Measurements from ENCODE around the gene SETDB1. TPM values are rescaled to one million over a fixed set of nuclear protein-coding genes. Genes with fewer than 3 reads are reported as not detected.

SETDB1 gene
- total and polyA plus RNA-seq, 2 experiments from 2014 or later, result 9.7 to 21.4 TPM

DNA sequence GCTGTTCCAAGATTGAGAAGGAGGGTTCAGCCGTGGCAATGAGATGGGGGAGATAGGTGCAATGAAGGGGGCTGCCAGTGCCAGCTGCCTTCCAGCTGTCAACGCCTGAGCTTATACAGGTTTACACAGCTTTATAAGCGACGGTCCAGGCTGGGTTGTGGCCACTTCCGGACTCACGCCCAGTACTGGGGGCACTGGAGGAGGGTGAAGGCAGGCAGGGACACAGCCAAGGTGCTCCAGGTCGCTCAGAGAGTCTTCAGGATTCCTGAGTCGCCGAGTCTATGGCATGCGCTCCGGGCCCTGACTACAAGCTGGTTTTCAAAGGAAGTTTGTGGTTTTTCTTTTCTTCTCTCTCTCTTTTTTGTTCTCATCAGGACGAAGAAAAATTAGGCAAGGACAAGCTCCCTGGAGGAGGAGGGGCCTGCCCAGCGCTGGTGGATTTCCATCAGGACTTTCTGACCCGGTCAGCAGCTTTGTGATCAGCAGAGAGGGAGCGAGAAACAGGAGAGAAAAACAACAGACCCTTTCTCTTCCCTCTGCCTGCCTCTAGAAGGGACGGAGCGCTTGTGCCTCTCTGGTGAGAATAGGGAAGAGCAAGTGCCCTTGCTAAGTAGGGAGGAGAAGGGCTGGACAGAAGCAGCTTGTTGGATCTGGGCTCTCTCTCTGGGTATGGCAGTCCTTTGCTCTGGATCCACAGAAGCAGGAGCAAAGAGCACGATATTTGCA lies 80.3 kb downstream of the SETDB1 start, which contains the start of gene MINDY1:
Gene MINDY1, minus strand, starts transcription at position 576 of the 726 bp plus-strand sequence. CDS start 4,285 bp downstream, outside the sequence.
- Histone ChIP-seq H3K9ac (peak within 1 kb of the TSS; percentile 93), H3K4me1 (ENCODE audit: insufficient read depth) (peaks cover 39% of the 10 kb centered on the region), H2AFZ (peak within 1 kb of the TSS; percentile 84)

DNA sequence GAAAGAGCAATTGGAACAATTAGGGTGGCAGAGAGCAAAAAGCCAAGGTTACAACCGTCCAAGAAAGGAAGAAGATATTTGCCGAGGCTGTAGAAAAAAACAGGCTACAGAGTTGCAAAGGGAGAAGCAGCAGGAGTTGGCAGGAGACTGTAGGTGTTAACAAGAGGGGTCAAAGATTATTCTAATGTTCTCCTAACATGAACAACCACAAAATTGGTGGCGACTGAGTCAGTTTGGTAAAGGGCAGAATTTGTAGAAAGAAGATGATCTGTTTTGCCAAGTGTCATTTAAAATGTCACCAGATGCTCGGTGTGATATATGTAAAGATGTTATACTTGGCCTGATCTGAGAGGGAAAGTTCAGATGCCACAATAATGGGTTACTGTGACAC lies 81.7 kb downstream of the SETDB1 start:
- Histone ChIP-seq H3F3A (ENCODE audit: insufficient read depth) (peaks cover 30% of the 10 kb centered on the region), H3K27ac (peak overlapping the region; percentile 94), H4K20me1 (ENCODE audit: insufficient read depth) (no peaks in the 10 kb centered on the region), H2AFZ (peak overlapping the region; percentile 71), H3K36me3 (ENCODE audit: low read depth) (no peaks in the 10 kb centered on the region), H3K9me2 (ENCODE audit: insufficient read depth) (no peaks in the 10 kb centered on the region), H3K27me3 (replicated peaks; ENCODE audit: insufficient read depth) (no peaks in the 10 kb centered on the region), H3K79me2 (ENCODE audit: insufficient read depth) (peaks cover 50% of the 10 kb centered on the region), H3K9me3 (ENCODE audit: low read depth) (no peaks in the 10 kb centered on the region), H3K4me1 (ENCODE audit: insufficient read depth) (peaks cover 39% of the 10 kb centered on the region), H3K4me2 (ENCODE audit: unreplicated experiment) (peak overlapping the region; percentile 71), H3K4me3 (peak overlapping the region; percentile 89), H3K9ac (peak overlapping the region; percentile 93)
- 4 to 5% methylated on average over 4 of the region's 4 CpGs for WGBS, 2 experiments (ENCODE audit: low coverage in 1 of 2, low lambda C conversion rate in 2 of 2, missing lambda C conversion rate in 2 of 2)
- no peak for TF ChIP-seq EZH2 (IDR thresholded peaks at IDR 0.05; ENCODE audit: insufficient read depth, poor library complexity, severe bottlenecking)
- TF ChIP-seq EZH2phosphoT487 (IDR thresholded peaks at IDR 0.05; ENCODE audit: insufficient read depth, low read depth), result peak; percentile 81; the same call in 1 of the 2 replicates
- in situ Hi-C loops (cut with MboI), result no loop called here
- DNase-seq, result no peak

More for the DNA sequence above, 80.3 kb downstream of the SETDB1 start, which contains the start of gene MINDY1:
- in situ Hi-C loops (cut with MboI), result no loop called here
- Histone ChIP-seq H3K79me2 (ENCODE audit: insufficient read depth) (peaks cover 44% of the 10 kb centered on the region), H3K4me3 (peak within 1 kb of the TSS; percentile 89), H3K9me2 (ENCODE audit: insufficient read depth) (no peaks in the 10 kb centered on the region), H3K9me3 (ENCODE audit: low read depth) (no peaks in the 10 kb centered on the region), H3F3A (ENCODE audit: insufficient read depth) (peaks cover 30% of the 10 kb centered on the region), H3K4me2 (ENCODE audit: unreplicated experiment) (peak within 1 kb of the TSS; percentile 82), H4K20me1 (ENCODE audit: insufficient read depth) (no peaks in the 10 kb centered on the region), H3K27me3 (replicated peaks; ENCODE audit: insufficient read depth) (no peaks in the 10 kb centered on the region), H3K36me3 (ENCODE audit: low read depth) (no peaks in the 10 kb centered on the region), H3K27ac (peak within 1 kb of the TSS; percentile 94)
- WGBS, 2 experiments (ENCODE audit: low coverage in 1 of 2, low lambda C conversion rate in 2 of 2, missing lambda C conversion rate in 2 of 2), result 1 to 2% methylated on average over 16 to 18 of the region's 18 CpGs
- TF ChIP-seq EZH2 (IDR thresholded peaks at IDR 0.05; ENCODE audit: insufficient read depth, poor library complexity, severe bottlenecking) (no peak), EZH2phosphoT487 (IDR thresholded peaks at IDR 0.05; ENCODE audit: insufficient read depth, low read depth) (no peak)
- DNase-seq, result peak; percentile 93

DNA sequence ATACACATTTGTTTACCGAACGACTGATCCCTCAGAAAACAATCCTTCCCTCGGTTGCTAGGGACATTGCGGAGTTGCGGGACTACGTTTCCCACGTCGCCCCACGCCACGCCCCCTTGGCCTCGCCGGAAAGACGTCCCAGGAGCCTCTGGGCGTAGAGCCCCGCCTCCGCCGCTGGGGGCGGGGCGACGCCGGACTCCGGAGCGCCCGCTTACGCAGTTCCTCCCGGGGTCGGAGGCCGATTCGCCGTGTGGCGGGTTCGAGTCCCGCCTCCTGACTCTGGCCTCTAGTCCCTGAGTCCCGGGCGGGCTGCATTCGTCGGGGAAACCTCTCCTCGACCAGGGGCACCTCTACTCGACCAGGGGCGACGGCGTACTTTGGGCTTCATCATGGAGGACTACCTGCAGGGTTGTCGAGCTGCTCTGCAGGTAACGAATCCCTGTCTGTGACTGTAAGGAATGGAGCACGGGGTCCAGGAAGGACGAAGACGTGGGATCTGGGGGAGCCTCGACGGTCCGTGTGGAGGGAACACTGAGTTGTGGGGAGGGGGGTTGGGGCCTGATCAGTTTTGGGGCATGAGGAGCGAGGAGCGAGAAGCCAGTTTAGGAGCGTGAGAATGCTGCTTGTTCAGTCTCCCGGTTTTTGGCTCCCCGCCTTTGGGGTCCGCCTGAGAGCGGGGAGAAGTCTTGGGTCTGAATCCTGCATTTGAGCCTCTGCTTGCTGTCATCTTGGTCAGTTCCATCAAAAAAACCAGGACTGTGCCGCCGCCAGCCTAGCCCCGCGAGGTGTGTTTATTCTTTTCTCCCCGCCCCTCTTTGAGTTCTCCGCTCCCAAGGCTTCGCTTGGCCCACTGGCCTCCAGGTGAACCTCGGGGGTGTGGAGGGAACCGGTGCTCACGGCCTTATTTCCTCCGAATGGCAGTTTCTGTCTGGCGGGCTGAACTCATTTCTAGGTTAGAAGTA lies 82.4 kb downstream of the SETDB1 start, which contains the start of gene PRUNE1:
Gene PRUNE1, plus strand, starts transcription at position 206 of the 962 bp plus-strand sequence. Its CDS starts 184 bp downstream, at position 390.
- H3F3A ChIP-seq (ENCODE audit: insufficient read depth), result peaks cover 30% of the 10 kb centered on the region
- no peaks in the 10 kb centered on the region for H3K36me3 ChIP-seq (ENCODE audit: low read depth)
- WGBS, 2 experiments (ENCODE audit: low coverage in 1 of 2, low lambda C conversion rate in 2 of 2, missing lambda C conversion rate in 2 of 2), result 2% methylated on average over 68 to 69 of the region's 69 CpGs
- no peaks in the 10 kb centered on the region for H3K27me3 ChIP-seq (replicated peaks; ENCODE audit: insufficient read depth)
- no peaks in the 10 kb centered on the region for H3K9me3 ChIP-seq (ENCODE audit: low read depth)
- peaks cover 52% of the 10 kb centered on the region for H3K79me2 ChIP-seq (ENCODE audit: insufficient read depth)
- peak; percentile 99 for DNase-seq
- H3K4me3 ChIP-seq, result peak within 1 kb of the TSS; percentile 89
- H3K9ac ChIP-seq, result peak within 1 kb of the TSS; percentile 93
- H3K4me1 ChIP-seq (ENCODE audit: insufficient read depth), result peaks cover 39% of the 10 kb centered on the region
- H4K20me1 ChIP-seq (ENCODE audit: insufficient read depth), result no peaks in the 10 kb centered on the region
- no peaks in the 10 kb centered on the region for H3K9me2 ChIP-seq (ENCODE audit: insufficient read depth)
- peak within 1 kb of the TSS; percentile 94 for H3K27ac ChIP-seq
- peak within 1 kb of the TSS; percentile 92 for H3K4me2 ChIP-seq (ENCODE audit: unreplicated experiment)
- TF ChIP-seq EZH2phosphoT487 (IDR thresholded peaks at IDR 0.05; ENCODE audit: insufficient read depth, low read depth) (no peak), EZH2 (IDR thresholded peaks at IDR 0.05; ENCODE audit: insufficient read depth, poor library complexity, severe bottlenecking) (no peak)
- in situ Hi-C loops (cut with MboI), result no loop called here
- H2AFZ ChIP-seq, result peak within 1 kb of the TSS; percentile 96

DNA sequence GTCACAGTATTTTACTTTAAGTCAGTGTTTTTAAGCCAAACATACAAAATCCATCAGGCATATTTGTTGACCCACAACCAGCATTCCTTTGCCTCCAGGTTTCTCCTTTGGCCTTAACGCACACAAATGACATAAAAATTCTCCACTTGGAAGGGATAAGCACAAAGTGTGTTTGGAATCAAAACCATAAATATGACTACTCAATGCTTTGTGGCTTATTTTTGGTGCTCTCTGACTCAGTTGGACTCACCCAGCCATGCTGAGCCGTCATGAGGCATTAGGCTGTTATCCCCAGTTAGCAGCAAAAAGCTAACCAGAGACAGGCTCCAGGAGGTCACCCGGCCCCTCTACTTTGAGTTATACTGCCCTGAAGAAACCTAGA lies 83.0 kb downstream of the SETDB1 start:
- Histone ChIP-seq H3K4me2 (ENCODE audit: unreplicated experiment) (peak overlapping the region; percentile 92), H3K4me3 (peak overlapping the region; percentile 89), H3K36me3 (ENCODE audit: low read depth) (no peaks in the 10 kb centered on the region), H3K4me1 (ENCODE audit: insufficient read depth) (peaks cover 39% of the 10 kb centered on the region), H4K20me1 (ENCODE audit: insufficient read depth) (no peaks in the 10 kb centered on the region), H3K79me2 (ENCODE audit: insufficient read depth) (peaks cover 54% of the 10 kb centered on the region), H3K9ac (peak overlapping the region; percentile 93), H3F3A (ENCODE audit: insufficient read depth) (peaks cover 30% of the 10 kb centered on the region), H3K27me3 (replicated peaks; ENCODE audit: insufficient read depth) (no peaks in the 10 kb centered on the region), H3K9me3 (ENCODE audit: low read depth) (no peaks in the 10 kb centered on the region), H3K9me2 (ENCODE audit: insufficient read depth) (no peaks in the 10 kb centered on the region), H2AFZ (peak overlapping the region; percentile 96), H3K27ac (peak overlapping the region; percentile 76)
- no peak for TF ChIP-seq EZH2phosphoT487 (IDR thresholded peaks at IDR 0.05; ENCODE audit: insufficient read depth, low read depth)
- no peak for TF ChIP-seq EZH2 (IDR thresholded peaks at IDR 0.05; ENCODE audit: insufficient read depth, poor library complexity, severe bottlenecking)
- DNase-seq, result peak; percentile 62
- WGBS, 2 experiments (ENCODE audit: low coverage in 1 of 2, low lambda C conversion rate in 2 of 2, missing lambda C conversion rate in 2 of 2), result 14 to 16% methylated on average over 3 of the region's 3 CpGs
- in situ Hi-C loops (cut with MboI), result no loop called here

All from GM23248 (cell line).